ENCODE results near the gene NAA20. TPM values are rescaled to one million over a fixed set of nuclear protein-coding genes. Genes with fewer than 3 reads are reported as not detected.

The NAA20 gene
- total and polyA plus RNA-seq, 4 donors: 38.1 to 69.5 (median 48.3) TPM

DNA sequence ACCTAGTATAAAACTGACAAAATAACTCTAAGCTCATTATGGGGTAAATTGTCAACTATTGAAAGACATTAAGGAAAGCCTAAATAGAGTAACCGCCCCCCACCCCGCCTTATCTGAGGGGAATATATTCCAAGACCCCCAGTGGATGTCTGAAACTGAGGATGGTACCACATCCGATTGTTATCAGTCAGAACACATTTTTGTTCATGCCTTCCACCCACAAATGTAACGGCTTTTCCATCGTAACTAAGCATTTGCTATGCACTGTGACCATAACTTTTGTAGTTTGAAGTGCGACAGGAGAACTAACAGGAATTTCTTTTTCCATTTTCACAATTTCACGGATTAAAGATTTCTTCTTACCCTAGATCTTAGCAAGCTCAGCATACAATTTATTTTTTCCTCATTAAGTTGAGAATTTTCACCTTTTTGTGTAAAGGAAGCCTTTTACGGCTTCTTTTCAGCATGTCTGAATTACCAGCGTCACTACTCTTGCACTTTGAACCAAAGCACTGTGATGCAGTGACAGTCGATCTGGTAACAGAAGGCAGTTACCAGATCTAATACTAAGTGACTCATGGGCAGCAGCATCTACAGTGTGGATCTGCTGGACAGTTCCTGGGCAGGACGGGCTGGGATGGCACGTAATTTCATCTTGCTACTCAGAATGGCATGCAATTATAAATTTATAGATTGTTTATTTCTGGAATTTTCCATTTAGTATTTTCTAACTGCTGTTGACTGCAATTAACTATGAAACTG is 47.0 kb downstream of the NAA20 start:
- no peaks in the 10 kb centered on the region for H3K36me3 ChIP-seq (ENCODE audit: control insufficient read depth in 1 of 2, insufficient read depth in 2 of 2, low read length in 1 of 2)
- H3K27ac ChIP-seq (ENCODE audit: low read depth in 1 of 2, low read length in 2 of 2): no peak overlapping the region
- H3K9me3 ChIP-seq (ENCODE audit: control insufficient read depth, low read length): no peaks in the 10 kb centered on the region
- H3K4me1 ChIP-seq (ENCODE audit: control insufficient read depth in 1 of 2, insufficient read depth in 2 of 2, low read length in 2 of 2): no peaks in the 10 kb centered on the region
- WGBS, 2 donors: 69 to 71% methylated on average over 12 of the region's 12 CpGs
- ATAC-seq (ENCODE audit: low FRiP score) (no peak), DNase-seq (no peak)
- intact Hi-C loops (cut with DNase I): no loop called here
- no peaks in the 10 kb centered on the region for H3K27me3 ChIP-seq (ENCODE audit: control insufficient read depth in 1 of 2, insufficient read depth in 2 of 2, low read length in 1 of 2)
- no peak overlapping the region for H3K4me3 ChIP-seq (ENCODE audit: low read length in 2 of 2)

DNA sequence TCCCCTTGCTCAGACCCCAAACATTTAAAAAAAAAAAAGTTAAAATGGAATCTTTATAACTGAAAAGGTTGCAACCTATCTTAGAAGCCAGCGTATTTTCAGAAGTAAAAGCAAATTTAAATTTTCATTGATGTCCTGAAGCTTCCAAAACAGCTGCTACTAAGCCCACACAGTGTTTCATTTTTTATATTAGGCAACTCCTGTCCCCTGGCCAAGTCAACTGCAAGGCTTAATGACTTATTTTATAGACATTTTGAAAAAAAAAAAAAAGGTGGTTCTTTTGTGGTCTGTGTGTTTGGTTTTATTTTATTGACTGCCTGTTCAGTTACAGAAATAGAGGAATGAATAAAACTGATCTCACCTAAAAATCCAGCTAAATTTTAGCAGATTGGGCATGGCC is 48.2 kb downstream of the NAA20 start:
- H3K9me3 ChIP-seq (ENCODE audit: control insufficient read depth, low read length): no peaks in the 10 kb centered on the region
- H3K4me3 ChIP-seq (ENCODE audit: low read length in 2 of 2): no peak overlapping the region
- ATAC-seq (ENCODE audit: low FRiP score) (no peak), DNase-seq (no peak)
- intact Hi-C loops (cut with DNase I): no loop called here
- no peaks in the 10 kb centered on the region for H3K27me3 ChIP-seq (ENCODE audit: control insufficient read depth in 1 of 2, insufficient read depth in 2 of 2, low read length in 1 of 2)
- H3K36me3 ChIP-seq (ENCODE audit: control insufficient read depth in 1 of 2, insufficient read depth in 2 of 2, low read length in 1 of 2): no peaks in the 10 kb centered on the region
- 89 to 91% methylated on average over 1 of the region's 1 CpG for WGBS, 2 donors
- H3K27ac ChIP-seq (ENCODE audit: low read depth in 1 of 2, low read length in 2 of 2): no peak overlapping the region
- H3K4me1 ChIP-seq (ENCODE audit: control insufficient read depth in 1 of 2, insufficient read depth in 2 of 2, low read length in 2 of 2): no peaks in the 10 kb centered on the region

DNA sequence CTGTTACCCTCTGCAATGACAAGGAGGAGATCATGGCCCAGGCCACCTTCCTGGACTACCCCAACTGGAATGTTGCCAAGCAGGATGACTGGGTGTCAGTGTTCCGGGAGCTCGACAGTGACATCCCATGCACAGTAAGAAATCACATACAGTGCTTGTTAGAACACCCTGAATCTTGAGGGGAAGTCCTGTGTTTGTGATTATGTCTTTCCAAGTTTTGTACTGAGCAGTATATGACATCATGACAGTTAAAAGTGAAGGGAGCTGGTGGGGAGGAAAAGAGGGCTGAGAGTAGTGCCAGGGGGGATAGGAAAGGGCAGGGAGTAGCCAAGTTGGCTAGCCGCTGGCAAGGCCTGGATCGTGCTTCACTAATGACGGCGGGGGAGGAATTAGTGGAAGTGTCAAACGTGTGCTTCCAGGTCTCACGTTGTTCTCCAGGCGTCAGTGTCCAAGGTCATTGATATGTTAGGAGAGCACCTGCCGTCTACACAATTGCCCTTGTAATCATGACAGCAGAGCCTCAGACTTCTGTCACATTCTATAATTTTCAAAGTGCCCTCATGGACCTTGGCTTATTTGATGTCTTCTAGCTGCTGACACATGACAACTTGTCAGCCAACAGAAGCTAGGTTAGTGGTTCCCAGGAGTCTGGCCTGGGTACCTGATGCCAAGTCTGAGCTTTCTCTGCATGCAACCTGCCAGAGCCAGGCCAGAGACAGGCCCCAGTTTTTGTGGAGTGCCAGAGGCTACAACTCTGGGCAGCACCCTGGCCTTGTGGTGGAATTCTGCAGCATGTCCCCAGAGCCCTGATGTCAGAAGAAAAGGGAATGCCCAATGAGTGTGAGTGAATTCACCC is 53.9 kb downstream of the NAA20 start:
- no peaks in the 10 kb centered on the region for H3K9me3 ChIP-seq (ENCODE audit: control insufficient read depth, low read length)
- intact Hi-C loops (cut with DNase I): loop anchor here in 1 of 2 donors (10.0 kb wide), 1 partner anchor 494 kb away; no protein-coding TSS in a partner anchor

DNA sequence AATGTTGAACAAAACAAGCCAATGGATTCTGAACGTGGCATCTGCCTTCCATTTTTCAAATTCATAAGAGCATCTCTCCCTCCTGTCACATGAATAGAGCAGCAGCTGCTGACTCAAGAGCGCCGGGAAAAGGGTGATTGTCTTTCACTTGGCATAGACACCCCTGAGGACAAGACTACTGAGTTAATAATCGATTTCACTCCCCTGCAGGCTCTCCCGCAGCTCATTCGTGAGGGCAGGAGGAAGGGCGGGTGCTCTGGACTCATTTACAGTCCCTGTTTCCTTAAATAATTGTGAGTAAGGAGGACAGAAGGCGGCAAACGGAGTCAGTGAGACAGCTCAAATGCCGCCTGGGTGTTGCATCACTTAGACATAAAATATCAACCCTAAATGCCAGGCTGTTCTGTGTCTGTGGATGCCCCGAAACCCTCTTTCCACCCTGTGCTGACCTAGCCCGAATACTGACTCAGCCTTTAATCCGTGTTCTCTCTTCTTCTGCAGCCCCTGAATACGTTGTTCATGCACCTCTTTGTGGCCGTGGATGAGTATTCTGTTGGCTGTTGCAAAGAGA is 56.7 kb downstream of the NAA20 start:
- 56 to 66% methylated on average over 15 of the region's 15 CpGs for WGBS, 2 donors
- Histone ChIP-seq H3K9me3 (ENCODE audit: control insufficient read depth, low read length) (no peaks in the 10 kb centered on the region), H3K27ac (ENCODE audit: low read depth in 1 of 2, low read length in 2 of 2) (no peak overlapping the region), H3K4me1 (ENCODE audit: control insufficient read depth in 1 of 2, insufficient read depth in 2 of 2, low read length in 2 of 2) (no peaks in the 10 kb centered on the region), H3K4me3 (ENCODE audit: low read length in 2 of 2) (no peak overlapping the region), H3K36me3 (ENCODE audit: control insufficient read depth in 1 of 2, insufficient read depth in 2 of 2, low read length in 1 of 2) (no peaks in the 10 kb centered on the region), H3K27me3 (ENCODE audit: control insufficient read depth in 1 of 2, insufficient read depth in 2 of 2, low read length in 1 of 2) (no peaks in the 10 kb centered on the region)
- DNase-seq (no peak), ATAC-seq (ENCODE audit: low FRiP score) (no peak)
- intact Hi-C loops (cut with DNase I): loop anchor here in 1 of 2 donors (10.0 kb wide), 1 partner anchor 491 kb away; no protein-coding TSS in a partner anchor

More for the DNA sequence above, 53.9 kb downstream of the NAA20 start:
- WGBS, 2 donors: 68 to 73% methylated on average over 10 of the region's 10 CpGs
- H3K36me3 ChIP-seq (ENCODE audit: control insufficient read depth in 1 of 2, insufficient read depth in 2 of 2, low read length in 1 of 2): no peaks in the 10 kb centered on the region
- no peak overlapping the region for H3K27ac ChIP-seq (ENCODE audit: low read depth in 1 of 2, low read length in 2 of 2)
- H3K4me1 ChIP-seq (ENCODE audit: control insufficient read depth in 1 of 2, insufficient read depth in 2 of 2, low read length in 2 of 2): no peaks in the 10 kb centered on the region
- H3K4me3 ChIP-seq (ENCODE audit: low read length in 2 of 2): no peak overlapping the region
- no peak for DNase-seq
- no peak for ATAC-seq (ENCODE audit: low FRiP score)
- no peaks in the 10 kb centered on the region for H3K27me3 ChIP-seq (ENCODE audit: control insufficient read depth in 1 of 2, insufficient read depth in 2 of 2, low read length in 1 of 2)

DNA sequence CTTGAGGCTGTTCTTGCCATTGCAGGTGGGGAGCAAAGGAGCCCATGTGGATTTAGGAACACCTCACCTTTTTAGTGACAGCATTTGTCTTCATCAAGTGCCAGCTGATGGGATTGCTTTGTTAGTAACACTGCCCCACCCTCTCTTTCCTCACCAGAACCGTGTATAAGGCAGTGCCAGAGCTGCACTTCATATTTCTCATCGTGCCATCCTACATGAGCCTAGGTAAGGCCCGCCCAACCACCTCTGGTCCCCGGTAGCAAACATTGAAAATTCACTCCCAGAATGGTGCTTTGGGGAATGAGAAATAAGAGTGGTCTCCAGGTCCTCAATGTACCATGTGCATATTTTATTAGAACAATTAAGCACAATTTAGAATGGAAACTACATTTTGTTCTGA is 57.9 kb downstream of the NAA20 start:
- no peaks in the 10 kb centered on the region for H3K9me3 ChIP-seq (ENCODE audit: control insufficient read depth, low read length)
- no peak for ATAC-seq (ENCODE audit: low FRiP score)
- WGBS, 2 donors: 81 to 93% methylated on average over 4 of the region's 4 CpGs

DNA sequence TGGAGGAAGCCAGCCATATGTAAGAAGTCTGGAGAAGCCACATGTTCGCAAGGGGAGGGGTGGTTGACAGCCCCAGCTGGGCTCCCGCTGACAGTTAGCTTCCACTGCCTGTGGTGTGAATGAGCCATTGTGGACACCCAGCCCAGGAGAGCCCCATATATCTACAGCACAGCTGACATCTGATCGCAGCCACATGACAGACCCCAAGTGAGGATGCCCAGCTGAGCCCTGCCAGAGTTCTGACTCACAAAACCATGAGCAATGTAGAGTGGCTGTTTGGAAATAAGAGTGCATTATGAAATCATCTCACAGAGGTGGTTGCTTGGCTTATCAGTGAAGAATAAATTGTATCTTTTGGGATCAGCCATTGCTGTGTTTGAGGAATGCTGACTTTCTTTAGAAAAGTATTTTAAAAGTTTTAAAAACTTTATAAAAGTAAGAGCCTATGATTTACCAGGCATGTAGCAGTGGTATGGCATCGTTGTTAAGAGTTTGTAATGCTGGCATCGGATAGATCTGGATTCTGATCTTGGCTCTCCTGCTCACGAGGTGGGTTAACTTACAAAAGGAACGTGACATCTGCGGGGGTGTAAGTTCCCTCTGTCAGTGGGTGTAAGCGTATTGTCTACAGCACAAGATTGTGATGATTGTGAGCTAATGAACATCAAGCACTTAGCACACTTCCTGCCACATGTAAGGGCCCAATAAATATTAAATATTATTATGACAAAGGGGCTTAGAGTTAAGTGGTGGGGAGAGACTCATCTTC is 59.3 kb downstream of the NAA20 start:
- no peak overlapping the region for H3K4me3 ChIP-seq (ENCODE audit: low read length in 2 of 2)
- no peaks in the 10 kb centered on the region for H3K27me3 ChIP-seq (ENCODE audit: control insufficient read depth in 1 of 2, insufficient read depth in 2 of 2, low read length in 1 of 2)
- no peaks in the 10 kb centered on the region for H3K4me1 ChIP-seq (ENCODE audit: control insufficient read depth in 1 of 2, insufficient read depth in 2 of 2, low read length in 2 of 2)
- DNase-seq (no peak), ATAC-seq (ENCODE audit: low FRiP score) (no peak)
- H3K36me3 ChIP-seq (ENCODE audit: control insufficient read depth in 1 of 2, insufficient read depth in 2 of 2, low read length in 1 of 2): no peaks in the 10 kb centered on the region
- WGBS, 2 donors: 63 to 69% methylated on average over 9 of the region's 9 CpGs
- H3K27ac ChIP-seq (ENCODE audit: low read depth in 1 of 2, low read length in 2 of 2): no peak overlapping the region
- intact Hi-C loops (cut with DNase I): loop anchor here in 1 of 2 donors (10.0 kb wide), 1 partner anchor 488 kb away; no protein-coding TSS in a partner anchor
- no peaks in the 10 kb centered on the region for H3K9me3 ChIP-seq (ENCODE audit: control insufficient read depth, low read length)

More for the DNA sequence above, 57.9 kb downstream of the NAA20 start:
- H3K4me3 ChIP-seq (ENCODE audit: low read length in 2 of 2): no peak overlapping the region
- no peak overlapping the region for H3K27ac ChIP-seq (ENCODE audit: low read depth in 1 of 2, low read length in 2 of 2)
- no peaks in the 10 kb centered on the region for H3K27me3 ChIP-seq (ENCODE audit: control insufficient read depth in 1 of 2, insufficient read depth in 2 of 2, low read length in 1 of 2)
- intact Hi-C loops (cut with DNase I): loop anchor here in 1 of 2 donors (10.0 kb wide), 1 partner anchor 490 kb away; no protein-coding TSS in a partner anchor
- no peaks in the 10 kb centered on the region for H3K36me3 ChIP-seq (ENCODE audit: control insufficient read depth in 1 of 2, insufficient read depth in 2 of 2, low read length in 1 of 2)
- no peak for DNase-seq
- H3K4me1 ChIP-seq (ENCODE audit: control insufficient read depth in 1 of 2, insufficient read depth in 2 of 2, low read length in 2 of 2): no peaks in the 10 kb centered on the region

DNA sequence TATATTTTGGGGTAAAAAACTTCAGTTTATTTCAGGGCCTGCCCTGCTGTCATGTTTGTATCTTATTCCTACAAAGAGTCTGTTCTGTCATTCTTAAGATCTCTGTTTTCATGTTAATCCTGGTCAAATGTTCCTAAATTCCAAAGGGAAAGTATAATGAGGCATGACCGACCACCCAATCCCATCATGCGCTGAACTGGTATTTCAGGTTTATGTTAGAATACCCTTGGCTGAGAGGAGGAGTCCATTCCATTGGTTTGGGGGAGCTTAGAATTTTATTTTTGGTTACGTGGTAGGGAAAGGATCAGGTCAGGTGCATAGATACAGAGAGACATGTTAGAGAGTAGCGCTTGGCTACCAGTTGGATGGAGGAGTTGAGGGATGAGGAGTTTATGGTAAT is 60.9 kb downstream of the NAA20 start:
- no peaks in the 10 kb centered on the region for H3K4me1 ChIP-seq (ENCODE audit: control insufficient read depth in 1 of 2, insufficient read depth in 2 of 2, low read length in 2 of 2)
- no peak overlapping the region for H3K4me3 ChIP-seq (ENCODE audit: low read length in 2 of 2)
- intact Hi-C loops (cut with DNase I): loop anchor here in 1 of 2 donors (10.0 kb wide), 1 partner anchor 487 kb away; no protein-coding TSS in a partner anchor
- WGBS, 2 donors: 87 to 88% methylated on average over 4 of the region's 4 CpGs
- no peaks in the 10 kb centered on the region for H3K27me3 ChIP-seq (ENCODE audit: control insufficient read depth in 1 of 2, insufficient read depth in 2 of 2, low read length in 1 of 2)
- DNase-seq: no peak
- H3K9me3 ChIP-seq (ENCODE audit: control insufficient read depth, low read length): no peaks in the 10 kb centered on the region
- ATAC-seq (ENCODE audit: low FRiP score): no peak
- H3K27ac ChIP-seq (ENCODE audit: low read depth in 1 of 2, low read length in 2 of 2): no peak overlapping the region
- H3K36me3 ChIP-seq (ENCODE audit: control insufficient read depth in 1 of 2, insufficient read depth in 2 of 2, low read length in 1 of 2): no peaks in the 10 kb centered on the region
